GM23338 (cell line): Measurements from ENCODE around the gene ATF2. TPM values are rescaled to one million over a fixed set of nuclear protein-coding genes. Genes with fewer than 3 reads are reported as not detected.

Source experiments
- ATAC-seq: fragments of 200-7000 bp; cut with Tn5 transposase; 3 replicates; pipeline ENCODE4 v1.9.1; 2020
- DNase-seq: peaks from one replicate; pipeline ENCODE4 v3.0.0-alpha.2; 2015; ENCODE audit warnings: low spot score
- H2AFZ ChIP-seq: fragments of 200-600 bp; sonication (generic); 2 replicates; pipeline ENCODE4 v1.8.0; 2016; ENCODE audit warnings: antibody characterized with exemption, mild to moderate bottlenecking, moderate library complexity
- H3F3A ChIP-seq: fragments of 200-600 bp; sonication (generic); replicated peaks from 2 replicates; pipeline ENCODE4 v1.8.0; 2017; ENCODE audit warnings: antibody characterized with exemption, mixed run types, low read depth
- H3K27ac ChIP-seq: fragments of 200-600 bp; sonication (generic); 2 replicates; pipeline ENCODE4 v1.6.1; 2016; ENCODE audit warnings: low read depth
- H3K27me3 ChIP-seq: fragments of 200-600 bp; sonication (generic); 2 replicates; pipeline ENCODE4 v1.8.0; 2016; ENCODE audit warnings: mild to moderate bottlenecking, mixed run types, moderate library complexity; ENCODE audit not compliant: insufficient read depth
- H3K36me3 ChIP-seq: fragments of 200-600 bp; sonication (generic); 2 replicates; pipeline ENCODE4 v1.8.0; 2016; ENCODE audit warnings: mild to moderate bottlenecking; ENCODE audit not compliant: insufficient read depth
- H3K4me1 ChIP-seq: fragments of 200-600 bp; sonication (generic); 2 replicates; pipeline ENCODE4 v1.8.0; 2016; ENCODE audit warnings: mild to moderate bottlenecking, moderate library complexity; ENCODE audit not compliant: insufficient read depth
- H3K4me2 ChIP-seq: fragments of 200-600 bp; sonication (generic); 2 replicates; pipeline ENCODE4 v1.7.1; 2017; ENCODE audit warnings: mixed run types
- H3K4me3 ChIP-seq: fragments of 200-600 bp; sonication (generic); 2 replicates; pipeline ENCODE4 v1.6.1; 2016; ENCODE audit warnings: mixed run types
- H3K79me2 ChIP-seq: fragments of 200-600 bp; sonication (generic); replicated peaks from 2 replicates; pipeline ENCODE4 v1.8.0; 2017; ENCODE audit warnings: mild to moderate bottlenecking; ENCODE audit not compliant: insufficient read depth
- H3K9me2 ChIP-seq: fragments of 200-600 bp; sonication (generic); 2 replicates; pipeline ENCODE4 v1.8.0; 2017; ENCODE audit not compliant: insufficient read depth
- H4K20me1 ChIP-seq: fragments of 200-600 bp; sonication (generic); replicated peaks from 2 replicates; pipeline ENCODE4 v1.8.0; 2017; ENCODE audit warnings: mild to moderate bottlenecking; ENCODE audit not compliant: insufficient read depth
- H3K27ac Mint-ChIP-seq: 2 replicates; pipeline ENCODE4 v1.8.0; 2020; ENCODE audit warnings: inconsistent platforms, mild to moderate bottlenecking, moderate library complexity, mixed read lengths
- H3K27me3 Mint-ChIP-seq: 3 replicates; pipeline ENCODE4 v1.8.0; 2022; ENCODE audit warnings: low read depth, mild to moderate bottlenecking, moderate library complexity, mixed read lengths, inconsistent platforms; ENCODE audit not compliant: insufficient read depth, poor library complexity
- H3K36me3 Mint-ChIP-seq: 3 replicates; pipeline ENCODE4 v1.8.0; 2021; ENCODE audit warnings: low read depth, mild to moderate bottlenecking, inconsistent platforms, moderate library complexity, mixed read lengths
- H3K4me1 Mint-ChIP-seq: 3 replicates; pipeline ENCODE4 v1.8.0; 2020; ENCODE audit warnings: mild to moderate bottlenecking, inconsistent platforms, mixed read lengths
- H3K4me3 Mint-ChIP-seq: 3 replicates; pipeline ENCODE4 v1.8.0; 2021; ENCODE audit warnings: moderate library complexity, mild to moderate bottlenecking, inconsistent platforms, mixed read lengths
- H3K9me3 Mint-ChIP-seq: 3 replicates; pipeline ENCODE4 v1.8.0; 2020; ENCODE audit warnings: moderate library complexity, mild to moderate bottlenecking, inconsistent platforms, mixed read lengths
- CREB1 ChIP-seq: fragments of 250-450 bp; sonication (Bioruptor Pico); IDR thresholded peaks from 2 replicates; pipeline ENCODE4 v1.5.0; 2020; ENCODE audit warnings: low read depth, mild to moderate bottlenecking, moderate library complexity
- EZH2 ChIP-seq: fragments of 200-600 bp; sonication (generic); IDR thresholded peaks from one replicate; pipeline ENCODE4 v1.8.0; 2017; ENCODE audit warnings: antibody characterized with exemption, mild to moderate bottlenecking, low read depth; ENCODE audit not compliant: unreplicated experiment
- JUNB ChIP-seq: IDR thresholded peaks from one replicate; pipeline ENCODE4 v1.6.1; 2016; ENCODE audit warnings: antibody characterized with exemption; ENCODE audit not compliant: unreplicated experiment
- NANOG ChIP-seq: IDR thresholded peaks from 2 replicates; pipeline ENCODE4 v1.6.1; 2016; ENCODE audit warnings: antibody characterized with exemption, borderline replicate concordance
- POLR2AphosphoS5 ChIP-seq: IDR thresholded peaks from 2 replicates; pipeline ENCODE4 v1.6.1; 2016; ENCODE audit warnings: antibody characterized with exemption, low read depth
- STAT1 ChIP-seq: IDR thresholded peaks from one replicate; pipeline ENCODE4 v1.6.1; 2016; ENCODE audit warnings: antibody characterized with exemption; ENCODE audit not compliant: unreplicated experiment
- ZNF331 ChIP-seq: fragments of 250-450 bp; sonication (Bioruptor Pico); IDR thresholded peaks from 2 replicates; pipeline ENCODE4 v1.5.0; 2020; ENCODE audit warnings: low read depth, mild to moderate bottlenecking, moderate library complexity
- polyA plus RNA-seq: library from polyadenylated mRNA; unstranded; fragments of >200 nt; fragmentation: Nextera tagmentation; extraction: Ambion mirVana; gene quantifications from 2 replicates; pipeline ENCODE4 v1.2.1, GENCODE V29; 2016
- total RNA-seq: library from RNA; depleted of rRNA; stranded (reverse); fragments of >200 nt; shearing (Covaris generic); gene quantifications from 2 replicates; pipeline ENCODE4 v1.2.3, GENCODE V29; 2014
- TF ChIP-seq, protein P1 (sequence below): fragments of 250-450 bp; sonication (Bioruptor Pico); IDR thresholded peaks from 2 replicates; pipeline ENCODE4 v1.5.0; 2020; ENCODE audit warnings: mild to moderate bottlenecking, moderate library complexity
- TF ChIP-seq, protein P2 (sequence below), 2 experiments: fragments of 200-600 bp in 1 of 2; sonication (generic) in 1 of 2; conservative IDR thresholded peaks; 2 replicates each; pipeline versions ENCODE4 v1.5.1 to v1.6.1; 2016 to 2017; ENCODE audit warnings: antibody characterized with exemption in 2 of 2, low read depth in 2 of 2, mild to moderate bottlenecking in 2 of 2, moderate library complexity in 1 of 2
- TF ChIP-seq, protein P3 (sequence below): IDR thresholded peaks from one replicate; pipeline ENCODE4 v1.6.1; 2018; ENCODE audit warnings: antibody characterized with exemption; ENCODE audit not compliant: unreplicated experiment

The ATF2 gene
- total and polyA plus RNA-seq, 2 experiments from 2014 or later = 23.6 to 56.2 TPM

DNA sequence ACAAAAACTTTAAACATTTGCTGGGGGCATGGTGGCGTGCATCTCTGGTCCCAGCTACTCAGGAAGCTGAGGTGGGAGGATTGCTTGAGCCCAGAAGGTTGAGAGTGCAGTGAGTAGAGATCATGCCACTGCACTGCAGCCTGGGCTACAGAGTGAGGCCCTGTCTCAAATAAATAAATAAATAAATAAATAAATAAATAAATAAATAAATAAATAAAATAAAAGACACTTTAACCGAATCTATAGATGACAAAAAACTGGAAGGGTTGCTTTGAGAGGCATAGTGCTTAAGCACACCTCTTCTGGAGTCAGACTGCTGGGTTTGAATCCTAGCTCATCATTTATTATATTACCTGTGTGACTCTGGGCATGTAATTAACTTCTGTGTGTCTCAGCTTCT, 141.6 kb downstream of the ATF2 start (continued):
- TF ChIP-seq EZH2 = no peak
- no peak for TF ChIP-seq JUNB
- TF ChIP-seq, protein P1, sequence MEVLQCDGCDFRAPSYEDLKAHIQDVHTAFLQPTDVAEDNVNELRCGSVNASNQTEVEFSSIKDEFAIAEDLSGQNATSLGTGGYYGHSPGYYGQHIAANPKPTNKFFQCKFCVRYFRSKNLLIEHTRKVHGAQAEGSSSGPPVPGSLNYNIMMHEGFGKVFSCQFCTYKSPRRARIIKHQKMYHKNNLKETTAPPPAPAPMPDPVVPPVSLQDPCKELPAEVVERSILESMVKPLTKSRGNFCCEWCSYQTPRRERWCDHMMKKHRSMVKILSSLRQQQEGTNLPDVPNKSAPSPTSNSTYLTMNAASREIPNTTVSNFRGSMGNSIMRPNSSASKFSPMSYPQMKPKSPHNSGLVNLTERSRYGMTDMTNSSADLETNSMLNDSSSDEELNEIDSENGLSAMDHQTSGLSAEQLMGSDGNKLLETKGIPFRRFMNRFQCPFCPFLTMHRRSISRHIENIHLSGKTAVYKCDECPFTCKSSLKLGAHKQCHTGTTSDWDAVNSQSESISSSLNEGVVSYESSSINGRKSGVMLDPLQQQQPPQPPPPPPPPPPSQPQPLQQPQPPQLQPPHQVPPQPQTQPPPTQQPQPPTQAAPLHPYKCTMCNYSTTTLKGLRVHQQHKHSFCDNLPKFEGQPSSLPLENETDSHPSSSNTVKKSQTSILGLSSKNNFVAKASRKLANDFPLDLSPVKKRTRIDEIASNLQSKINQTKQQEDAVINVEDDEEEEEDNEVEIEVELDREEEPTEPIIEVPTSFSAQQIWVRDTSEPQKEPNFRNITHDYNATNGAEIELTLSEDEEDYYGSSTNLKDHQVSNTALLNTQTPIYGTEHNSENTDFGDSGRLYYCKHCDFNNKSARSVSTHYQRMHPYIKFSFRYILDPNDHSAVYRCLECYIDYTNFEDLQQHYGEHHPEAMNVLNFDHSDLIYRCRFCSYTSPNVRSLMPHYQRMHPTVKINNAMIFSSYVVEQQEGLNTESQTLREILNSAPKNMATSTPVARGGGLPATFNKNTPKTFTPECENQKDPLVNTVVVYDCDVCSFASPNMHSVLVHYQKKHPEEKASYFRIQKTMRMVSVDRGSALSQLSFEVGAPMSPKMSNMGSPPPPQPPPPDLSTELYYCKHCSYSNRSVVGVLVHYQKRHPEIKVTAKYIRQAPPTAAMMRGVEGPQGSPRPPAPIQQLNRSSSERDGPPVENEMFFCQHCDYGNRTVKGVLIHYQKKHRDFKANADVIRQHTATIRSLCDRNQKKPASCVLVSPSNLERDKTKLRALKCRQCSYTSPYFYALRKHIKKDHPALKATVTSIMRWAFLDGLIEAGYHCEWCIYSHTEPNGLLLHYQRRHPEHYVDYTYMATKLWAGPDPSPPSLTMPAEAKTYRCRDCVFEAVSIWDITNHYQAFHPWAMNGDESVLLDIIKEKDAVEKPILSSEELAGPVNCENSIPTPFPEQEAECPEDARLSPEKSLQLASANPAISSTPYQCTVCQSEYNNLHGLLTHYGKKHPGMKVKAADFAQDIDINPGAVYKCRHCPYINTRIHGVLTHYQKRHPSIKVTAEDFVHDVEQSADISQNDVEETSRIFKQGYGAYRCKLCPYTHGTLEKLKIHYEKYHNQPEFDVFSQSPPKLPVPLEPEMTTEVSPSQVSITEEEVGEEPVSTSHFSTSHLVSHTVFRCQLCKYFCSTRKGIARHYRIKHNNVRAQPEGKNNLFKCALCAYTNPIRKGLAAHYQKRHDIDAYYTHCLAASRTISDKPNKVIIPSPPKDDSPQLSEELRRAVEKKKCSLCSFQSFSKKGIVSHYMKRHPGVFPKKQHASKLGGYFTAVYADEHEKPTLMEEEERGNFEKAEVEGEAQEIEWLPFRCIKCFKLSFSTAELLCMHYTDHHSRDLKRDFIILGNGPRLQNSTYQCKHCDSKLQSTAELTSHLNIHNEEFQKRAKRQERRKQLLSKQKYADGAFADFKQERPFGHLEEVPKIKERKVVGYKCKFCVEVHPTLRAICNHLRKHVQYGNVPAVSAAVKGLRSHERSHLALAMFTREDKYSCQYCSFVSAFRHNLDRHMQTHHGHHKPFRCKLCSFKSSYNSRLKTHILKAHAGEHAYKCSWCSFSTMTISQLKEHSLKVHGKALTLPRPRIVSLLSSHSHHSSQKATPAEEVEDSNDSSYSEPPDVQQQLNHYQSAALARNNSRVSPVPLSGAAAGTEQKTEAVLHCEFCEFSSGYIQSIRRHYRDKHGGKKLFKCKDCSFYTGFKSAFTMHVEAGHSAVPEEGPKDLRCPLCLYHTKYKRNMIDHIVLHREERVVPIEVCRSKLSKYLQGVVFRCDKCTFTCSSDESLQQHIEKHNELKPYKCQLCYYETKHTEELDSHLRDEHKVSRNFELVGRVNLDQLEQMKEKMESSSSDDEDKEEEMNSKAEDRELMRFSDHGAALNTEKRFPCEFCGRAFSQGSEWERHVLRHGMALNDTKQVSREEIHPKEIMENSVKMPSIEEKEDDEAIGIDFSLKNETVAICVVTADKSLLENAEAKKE = no peak

DNA sequence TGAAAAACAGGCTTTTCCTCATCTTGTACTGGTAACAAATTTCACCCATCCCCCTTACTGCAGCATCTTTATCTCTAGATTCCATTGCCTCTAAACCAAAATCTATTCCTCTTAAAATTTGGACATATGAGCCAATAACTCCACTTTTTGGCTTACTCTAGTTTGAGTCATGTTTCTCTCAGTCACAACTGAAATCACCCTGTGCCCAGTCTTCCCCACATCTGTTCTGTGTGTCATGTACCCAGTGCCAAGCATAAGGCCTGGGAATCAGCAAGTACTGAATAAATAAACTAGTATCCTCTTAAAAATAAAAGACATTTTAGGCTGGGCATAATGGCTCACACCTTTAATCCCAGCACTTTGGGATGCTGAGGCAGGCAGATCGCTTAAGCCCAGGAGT, 142.1 kb downstream of the ATF2 start:
- H3K27ac ChIP-seq = no peak overlapping the region
- no peaks in the 10 kb centered on the region for H3K79me2 ChIP-seq
- DNase-seq (no peak), ATAC-seq (no peak)
- Mint-ChIP-seq H3K9me3 (no peaks in the 10 kb centered on the region), H3K4me3 (no peak overlapping the region), H3K27ac (no peak overlapping the region), H3K36me3 (no peaks in the 10 kb centered on the region), H3K27me3 (peaks cover 2% of the 10 kb centered on the region), H3K4me1 (peaks cover 16% of the 10 kb centered on the region; the same call in 2 of the 3 replicates)
- H3K9me2 ChIP-seq = no peaks in the 10 kb centered on the region
- no peaks in the 10 kb centered on the region for H3K36me3 ChIP-seq
- no peak overlapping the region for H2AFZ ChIP-seq
- no peaks in the 10 kb centered on the region for H3K27me3 ChIP-seq
- H3K4me1 ChIP-seq = peaks cover 5% of the 10 kb centered on the region; the same call in 1 of the 2 replicates
- H3K4me3 ChIP-seq = no peak overlapping the region
- no peaks in the 10 kb centered on the region for H3F3A ChIP-seq
- no peaks in the 10 kb centered on the region for H4K20me1 ChIP-seq
- TF ChIP-seq STAT1 (no peak), NANOG (no peak), ZNF331 (CRISPR knock-in tag) (no peak), EZH2 (no peak), POLR2AphosphoS5 (no peak), JUNB (no peak), CREB1 (no peak)
- TF ChIP-seq, protein P2, sequence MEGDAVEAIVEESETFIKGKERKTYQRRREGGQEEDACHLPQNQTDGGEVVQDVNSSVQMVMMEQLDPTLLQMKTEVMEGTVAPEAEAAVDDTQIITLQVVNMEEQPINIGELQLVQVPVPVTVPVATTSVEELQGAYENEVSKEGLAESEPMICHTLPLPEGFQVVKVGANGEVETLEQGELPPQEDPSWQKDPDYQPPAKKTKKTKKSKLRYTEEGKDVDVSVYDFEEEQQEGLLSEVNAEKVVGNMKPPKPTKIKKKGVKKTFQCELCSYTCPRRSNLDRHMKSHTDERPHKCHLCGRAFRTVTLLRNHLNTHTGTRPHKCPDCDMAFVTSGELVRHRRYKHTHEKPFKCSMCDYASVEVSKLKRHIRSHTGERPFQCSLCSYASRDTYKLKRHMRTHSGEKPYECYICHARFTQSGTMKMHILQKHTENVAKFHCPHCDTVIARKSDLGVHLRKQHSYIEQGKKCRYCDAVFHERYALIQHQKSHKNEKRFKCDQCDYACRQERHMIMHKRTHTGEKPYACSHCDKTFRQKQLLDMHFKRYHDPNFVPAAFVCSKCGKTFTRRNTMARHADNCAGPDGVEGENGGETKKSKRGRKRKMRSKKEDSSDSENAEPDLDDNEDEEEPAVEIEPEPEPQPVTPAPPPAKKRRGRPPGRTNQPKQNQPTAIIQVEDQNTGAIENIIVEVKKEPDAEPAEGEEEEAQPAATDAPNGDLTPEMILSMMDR (conservative IDR thresholded peaks at IDR 0.05; ENCODE audit: low read depth in 2 of 2) = no peak
- TF ChIP-seq, protein P3, sequence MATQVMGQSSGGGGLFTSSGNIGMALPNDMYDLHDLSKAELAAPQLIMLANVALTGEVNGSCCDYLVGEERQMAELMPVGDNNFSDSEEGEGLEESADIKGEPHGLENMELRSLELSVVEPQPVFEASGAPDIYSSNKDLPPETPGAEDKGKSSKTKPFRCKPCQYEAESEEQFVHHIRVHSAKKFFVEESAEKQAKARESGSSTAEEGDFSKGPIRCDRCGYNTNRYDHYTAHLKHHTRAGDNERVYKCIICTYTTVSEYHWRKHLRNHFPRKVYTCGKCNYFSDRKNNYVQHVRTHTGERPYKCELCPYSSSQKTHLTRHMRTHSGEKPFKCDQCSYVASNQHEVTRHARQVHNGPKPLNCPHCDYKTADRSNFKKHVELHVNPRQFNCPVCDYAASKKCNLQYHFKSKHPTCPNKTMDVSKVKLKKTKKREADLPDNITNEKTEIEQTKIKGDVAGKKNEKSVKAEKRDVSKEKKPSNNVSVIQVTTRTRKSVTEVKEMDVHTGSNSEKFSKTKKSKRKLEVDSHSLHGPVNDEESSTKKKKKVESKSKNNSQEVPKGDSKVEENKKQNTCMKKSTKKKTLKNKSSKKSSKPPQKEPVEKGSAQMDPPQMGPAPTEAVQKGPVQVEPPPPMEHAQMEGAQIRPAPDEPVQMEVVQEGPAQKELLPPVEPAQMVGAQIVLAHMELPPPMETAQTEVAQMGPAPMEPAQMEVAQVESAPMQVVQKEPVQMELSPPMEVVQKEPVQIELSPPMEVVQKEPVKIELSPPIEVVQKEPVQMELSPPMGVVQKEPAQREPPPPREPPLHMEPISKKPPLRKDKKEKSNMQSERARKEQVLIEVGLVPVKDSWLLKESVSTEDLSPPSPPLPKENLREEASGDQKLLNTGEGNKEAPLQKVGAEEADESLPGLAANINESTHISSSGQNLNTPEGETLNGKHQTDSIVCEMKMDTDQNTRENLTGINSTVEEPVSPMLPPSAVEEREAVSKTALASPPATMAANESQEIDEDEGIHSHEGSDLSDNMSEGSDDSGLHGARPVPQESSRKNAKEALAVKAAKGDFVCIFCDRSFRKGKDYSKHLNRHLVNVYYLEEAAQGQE = no peak
- no peak overlapping the region for H3K4me2 ChIP-seq
